ENCODE results near the gene ZC3H15. TPM values are rescaled to one million over a fixed set of nuclear protein-coding genes. Genes with fewer than 3 reads are reported as not detected.
"Not testable (repeated sequence)": the region's sequence is repeated elsewhere in the genome, so short reads cannot be mapped to it uniquely, and the experiment has no call there.

The ZC3H15 gene
- total RNA-seq, 1 donor from 2014 or later: 73.1 TPM

GRCh38 chr2:186466743-186467142 lies 19.3 kb upstream of the ZC3H15 start:
- no peak for TF ChIP-seq CTCF (conservative IDR thresholded peaks at IDR 0.05)
- H3K36me3 Mint-ChIP-seq (ENCODE audit: low read depth): peaks cover 9% of the 10 kb centered on the region

GRCh38 chr2:186467421-186467820 lies 18.6 kb upstream of the ZC3H15 start:
- Mint-ChIP-seq H3K4me3 (no peak overlapping the region), H3K9me3 (peaks cover 8% of the 10 kb centered on the region), H3K27me3 (ENCODE audit: low read depth) (no peaks in the 10 kb centered on the region), H3K4me1 (no peaks in the 10 kb centered on the region), H3K36me3 (ENCODE audit: low read depth) (peaks cover 13% of the 10 kb centered on the region), H3K27ac (ENCODE audit: unreplicated experiment) (no peak overlapping the region)
- no peak for DNase-seq (ENCODE audit: low read depth, low spot score)
- no peak for TF ChIP-seq CTCF (conservative IDR thresholded peaks at IDR 0.05)

More at GRCh38 chr2:186466743-186467142, 19.3 kb upstream of the ZC3H15 start:
- no peak overlapping the region for H3K4me3 Mint-ChIP-seq
- no peaks in the 10 kb centered on the region for H3K27me3 Mint-ChIP-seq (ENCODE audit: low read depth)
- peaks cover 8% of the 10 kb centered on the region for H3K9me3 Mint-ChIP-seq
- no peak for DNase-seq (ENCODE audit: low read depth, low spot score)
- H3K4me1 Mint-ChIP-seq: no peaks in the 10 kb centered on the region
- H3K27ac Mint-ChIP-seq (ENCODE audit: unreplicated experiment): no peak overlapping the region

- Mint-ChIP-seq H3K36me3 (ENCODE audit: low read depth) (peaks cover 17% of the 10 kb centered on the region), H3K9me3 (peaks cover 11% of the 10 kb centered on the region)
- H3K27me3 Mint-ChIP-seq (ENCODE audit: low read depth); H3K4me3 Mint-ChIP-seq; H3K27ac Mint-ChIP-seq (ENCODE audit: unreplicated experiment); H3K4me1 Mint-ChIP-seq; DNase-seq (ENCODE audit: low read depth, low spot score): not testable (repeated sequence)
Observed at GRCh38 chr2:186472722-186473493, 13.2 kb upstream of the ZC3H15 start.

GRCh38 chr2:186474239-186474638 lies 11.8 kb upstream of the ZC3H15 start:
- DNase-seq (ENCODE audit: low read depth, low spot score); H3K27ac Mint-ChIP-seq (ENCODE audit: unreplicated experiment); H3K27me3 Mint-ChIP-seq (ENCODE audit: low read depth); H3K4me1 Mint-ChIP-seq; H3K4me3 Mint-ChIP-seq: not testable (repeated sequence)
- peaks cover 17% of the 10 kb centered on the region for H3K36me3 Mint-ChIP-seq (ENCODE audit: low read depth)
- peaks cover 11% of the 10 kb centered on the region for H3K9me3 Mint-ChIP-seq

- Mint-ChIP-seq H3K9me3 (peaks cover 4% of the 10 kb centered on the region), H3K4me3 (no peak overlapping the region), H3K4me1 (peaks cover 8% of the 10 kb centered on the region), H3K27me3 (ENCODE audit: low read depth) (no peaks in the 10 kb centered on the region), H3K27ac (ENCODE audit: unreplicated experiment) (no peak overlapping the region), H3K36me3 (ENCODE audit: low read depth) (peaks cover 3% of the 10 kb centered on the region)
- DNase-seq (ENCODE audit: low read depth, low spot score): no peak
- TF ChIP-seq CTCF (conservative IDR thresholded peaks at IDR 0.05): no peak
Observed at GRCh38 chr2:186477790-186478189, 8.3 kb upstream of the ZC3H15 start.

GRCh38 chr2:186480991-186481390 lies 5.1 kb upstream of the ZC3H15 start:
- Mint-ChIP-seq H3K4me1 (peaks cover 15% of the 10 kb centered on the region), H3K4me3 (no peak overlapping the region), H3K9me3 (no peaks in the 10 kb centered on the region), H3K27me3 (ENCODE audit: low read depth) (no peaks in the 10 kb centered on the region), H3K36me3 (ENCODE audit: low read depth) (no peaks in the 10 kb centered on the region), H3K27ac (ENCODE audit: unreplicated experiment) (no peak overlapping the region)
- DNase-seq (ENCODE audit: low read depth, low spot score): no peak
- no peak for TF ChIP-seq CTCF (conservative IDR thresholded peaks at IDR 0.05)
